NCI-H82 treated with DMSO at 0.1 percent for 48 hours (cell line): ENCODE results near the gene ZNF274.
"Not testable (repeated sequence)": the region's sequence is repeated elsewhere in the genome, so short reads cannot be mapped to it uniquely, and the experiment has no call there.

Experiments
- DNase-seq: peaks from one replicate; lab custom pipeline; 2025; ENCODE audit not compliant: unreplicated experiment; lab: John Stamatoyannopoulos, UW

ZNF274 gene

GRCh38 chr19:58212336-58213074 is 29.6 kb downstream of the ZNF274 start:
- no peak for DNase-seq

- DNase-seq: no peak
Observed at GRCh38 chr19:58213075-58213369, 30.2 kb downstream of the ZNF274 start.

GRCh38 chr19:58217069-58217481 is 34.2 kb downstream of the ZNF274 start:
- no peak for DNase-seq

- no peak for DNase-seq
Observed at GRCh38 chr19:58217607-58218391, 34.9 kb downstream of the ZNF274 start.

GRCh38 chr19:58218899-58219298 is 36.0 kb downstream of the ZNF274 start:
- DNase-seq: no peak

GRCh38 chr19:58227964-58228584 is 45.2 kb downstream of the ZNF274 start:
- no peak for DNase-seq

GRCh38 chr19:58228585-58229254 is 45.9 kb downstream of the ZNF274 start, which contains the start of gene ZNF544:
Gene ZNF544 (plus strand): TSS chr19:58228914. CDS start chr19:58244024, 15,110 bp downstream.
- DNase-seq: peak; percentile 30

GRCh38 chr19:58229255-58229639 is 46.4 kb downstream of the ZNF274 start:
- DNase-seq: no peak

- no peak for DNase-seq
Observed at GRCh38 chr19:58237324-58237723, 54.5 kb downstream of the ZNF274 start.

- DNase-seq: no peak
Observed at GRCh38 chr19:58243351-58243750, 60.5 kb downstream of the ZNF274 start.

- DNase-seq: no peak
Observed at GRCh38 chr19:58248886-58249285, 66.0 kb downstream of the ZNF274 start.

GRCh38 chr19:58252102-58252685 is 69.3 kb downstream of the ZNF274 start:
- no peak for DNase-seq

- DNase-seq: not testable (repeated sequence)
Observed at GRCh38 chr19:58258259-58258658, 75.4 kb downstream of the ZNF274 start.

GRCh38 chr19:58261600-58261967 is 78.7 kb downstream of the ZNF274 start:
- no peak for DNase-seq

GRCh38 chr19:58261968-58262921 is 79.4 kb downstream of the ZNF274 start:
- DNase-seq: no peak

GRCh38 chr19:58262922-58263296 is 80.0 kb downstream of the ZNF274 start:
- DNase-seq: no peak
